ENCODE results near the gene TIGD4.
A peak's percentile ranks its signal among the peaks of the same experiment; 100 is the strongest.

The TIGD4 gene

DNA sequence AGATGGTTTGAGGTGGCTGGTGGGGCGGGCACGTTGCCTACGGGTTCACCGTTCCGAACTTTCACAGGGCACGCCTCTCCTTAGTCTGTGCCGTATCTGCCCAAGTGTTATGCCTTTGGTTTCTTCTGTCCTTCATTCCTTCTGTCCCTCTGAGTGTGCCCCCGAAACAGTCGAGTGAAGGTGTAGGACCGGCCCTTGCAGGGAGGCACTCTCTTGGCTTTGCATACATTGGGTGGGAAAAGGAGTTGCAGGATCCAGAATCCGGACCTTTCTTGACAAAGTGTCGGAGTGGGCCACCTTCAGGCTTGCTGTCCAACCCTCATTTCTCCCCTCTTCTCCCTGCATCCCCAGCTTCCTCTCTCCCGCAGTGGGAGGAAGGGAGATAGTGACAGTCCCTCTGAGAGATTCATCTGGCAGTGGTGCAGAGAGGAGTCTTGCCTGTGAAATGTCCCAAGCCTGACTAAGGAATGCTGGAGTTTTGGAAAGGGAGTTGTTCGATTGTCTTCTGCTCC is 793 bp upstream of the TIGD4 start:
- Histone ChIP-seq H3K9ac (peak overlapping the region; percentile 80), H3K79me2 (ENCODE audit: insufficient read depth, low read depth) (peaks cover 53% of the 10 kb centered on the region), H3K36me3 (ENCODE audit: insufficient read depth) (no peaks in the 10 kb centered on the region), H3K27ac (peak overlapping the region; percentile 79), H3K4me1 (ENCODE audit: low read depth, poor library complexity, severe bottlenecking) (peaks cover 35% of the 10 kb centered on the region), H3K4me3 (IDR thresholded peaks at IDR 0.05; ENCODE audit: insufficient read depth, low read depth, low read length) (no peak overlapping the region), H3K4me2 (peak overlapping the region; percentile 89), H2AFZ (ENCODE audit: low read depth) (peak overlapping the region; percentile 98), H3K27me3 (ENCODE audit: insufficient read depth, low read depth) (no peaks in the 10 kb centered on the region), H4K20me1 (ENCODE audit: insufficient read depth) (no peaks in the 10 kb centered on the region)
- TF ChIP-seq, protein P1, sequence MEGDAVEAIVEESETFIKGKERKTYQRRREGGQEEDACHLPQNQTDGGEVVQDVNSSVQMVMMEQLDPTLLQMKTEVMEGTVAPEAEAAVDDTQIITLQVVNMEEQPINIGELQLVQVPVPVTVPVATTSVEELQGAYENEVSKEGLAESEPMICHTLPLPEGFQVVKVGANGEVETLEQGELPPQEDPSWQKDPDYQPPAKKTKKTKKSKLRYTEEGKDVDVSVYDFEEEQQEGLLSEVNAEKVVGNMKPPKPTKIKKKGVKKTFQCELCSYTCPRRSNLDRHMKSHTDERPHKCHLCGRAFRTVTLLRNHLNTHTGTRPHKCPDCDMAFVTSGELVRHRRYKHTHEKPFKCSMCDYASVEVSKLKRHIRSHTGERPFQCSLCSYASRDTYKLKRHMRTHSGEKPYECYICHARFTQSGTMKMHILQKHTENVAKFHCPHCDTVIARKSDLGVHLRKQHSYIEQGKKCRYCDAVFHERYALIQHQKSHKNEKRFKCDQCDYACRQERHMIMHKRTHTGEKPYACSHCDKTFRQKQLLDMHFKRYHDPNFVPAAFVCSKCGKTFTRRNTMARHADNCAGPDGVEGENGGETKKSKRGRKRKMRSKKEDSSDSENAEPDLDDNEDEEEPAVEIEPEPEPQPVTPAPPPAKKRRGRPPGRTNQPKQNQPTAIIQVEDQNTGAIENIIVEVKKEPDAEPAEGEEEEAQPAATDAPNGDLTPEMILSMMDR (conservative IDR thresholded peaks at IDR 0.05; ENCODE audit: low read depth, low read length), result no peak

DNA sequence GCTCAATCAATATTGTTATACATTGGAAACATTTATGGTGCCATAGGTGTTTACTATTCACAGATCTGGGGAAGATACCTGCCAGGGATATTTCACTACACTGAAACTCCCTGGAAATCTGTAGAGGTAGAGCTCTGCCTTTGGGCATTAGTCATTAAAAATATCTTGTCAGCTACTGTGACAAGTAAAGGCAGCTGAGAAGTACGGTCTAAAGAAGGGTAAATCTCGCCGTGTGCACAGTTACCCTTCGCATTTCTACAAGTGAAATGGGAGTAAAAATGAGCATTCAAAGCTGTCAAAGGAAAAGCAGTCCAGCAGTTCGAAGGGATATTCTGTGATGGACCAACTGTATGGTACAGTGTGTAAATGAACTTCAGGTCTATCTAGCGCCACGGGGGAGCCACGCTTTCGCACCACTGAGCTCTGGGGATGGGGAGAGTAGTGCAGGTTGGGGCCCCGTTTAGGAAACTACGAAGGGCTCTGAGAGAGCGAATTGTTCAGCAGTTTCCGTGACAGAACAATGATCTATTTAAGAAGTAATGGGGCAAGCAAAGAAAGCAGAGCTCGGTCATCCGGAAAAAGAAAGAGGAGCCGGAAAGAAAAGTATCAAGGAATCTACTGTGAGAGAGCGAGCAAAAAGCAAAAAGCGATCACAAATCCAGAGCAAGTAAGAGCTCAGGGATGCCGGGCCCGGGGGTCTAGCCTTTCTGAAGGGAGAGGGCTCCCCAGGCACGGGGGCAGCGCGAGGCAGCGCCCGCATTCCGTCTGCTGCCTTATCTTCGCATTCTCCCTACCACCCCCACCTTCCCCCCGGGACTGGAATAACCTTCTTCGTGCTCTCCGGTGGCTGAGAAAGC is 646 bp downstream of the TIGD4 start:
- TF ChIP-seq, protein P1 (conservative IDR thresholded peaks at IDR 0.05; ENCODE audit: low read depth, low read length), result no peak; the same call in 1 of the 2 replicates
- Histone ChIP-seq H3K27me3 (ENCODE audit: insufficient read depth, low read depth) (no peaks in the 10 kb centered on the region), H3K27ac (peak overlapping the region; percentile 79), H3K79me2 (ENCODE audit: insufficient read depth, low read depth) (peaks cover 42% of the 10 kb centered on the region), H3K4me1 (ENCODE audit: low read depth, poor library complexity, severe bottlenecking) (peaks cover 34% of the 10 kb centered on the region), H3K4me3 (IDR thresholded peaks at IDR 0.05; ENCODE audit: insufficient read depth, low read depth, low read length) (no peak overlapping the region), H4K20me1 (ENCODE audit: insufficient read depth) (no peaks in the 10 kb centered on the region), H3K36me3 (ENCODE audit: insufficient read depth) (no peaks in the 10 kb centered on the region), H3K9ac (peak overlapping the region; percentile 80), H3K4me2 (peak overlapping the region; percentile 92), H2AFZ (ENCODE audit: low read depth) (peak overlapping the region; percentile 98)

DNA sequence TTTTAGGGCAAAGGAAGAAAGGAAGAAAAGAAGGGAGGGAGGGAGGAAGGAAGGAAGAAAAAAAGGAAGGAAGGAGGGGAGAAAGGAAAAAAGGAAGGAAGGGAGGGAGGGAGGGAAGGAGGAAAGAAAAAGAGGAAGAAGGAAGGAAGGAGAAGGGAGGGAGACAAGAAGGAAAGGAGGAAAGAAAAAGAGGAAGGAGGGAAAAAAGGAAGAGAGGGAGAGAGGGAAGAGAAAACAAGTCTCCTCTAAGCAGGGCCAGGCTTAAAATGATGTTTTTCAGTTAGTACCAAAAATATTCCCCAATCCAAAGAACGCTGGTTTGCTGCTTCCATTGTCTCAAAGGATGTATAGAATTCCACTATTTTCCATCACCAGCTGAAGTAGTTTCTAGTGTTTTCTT is 2.0 kb downstream of the TIGD4 start:
- H4K20me1 ChIP-seq (ENCODE audit: insufficient read depth), result no peaks in the 10 kb centered on the region
- no peak overlapping the region for H3K9ac ChIP-seq
- no peaks in the 10 kb centered on the region for H3K36me3 ChIP-seq (ENCODE audit: insufficient read depth)
- no peaks in the 10 kb centered on the region for H3K27me3 ChIP-seq (ENCODE audit: insufficient read depth, low read depth)
- H3K79me2 ChIP-seq (ENCODE audit: insufficient read depth, low read depth), result peaks cover 28% of the 10 kb centered on the region
- H3K27ac ChIP-seq, result no peak overlapping the region
- no peak overlapping the region for H2AFZ ChIP-seq (ENCODE audit: low read depth)
- H3K4me3 ChIP-seq (IDR thresholded peaks at IDR 0.05; ENCODE audit: insufficient read depth, low read depth, low read length), result no peak overlapping the region
- peaks cover 31% of the 10 kb centered on the region for H3K4me1 ChIP-seq (ENCODE audit: low read depth, poor library complexity, severe bottlenecking)
- TF ChIP-seq, protein P1 (conservative IDR thresholded peaks at IDR 0.05; ENCODE audit: low read depth, low read length), result no peak
- peak overlapping the region; percentile 92; the same call in 1 of the 2 replicates for H3K4me2 ChIP-seq

DNA sequence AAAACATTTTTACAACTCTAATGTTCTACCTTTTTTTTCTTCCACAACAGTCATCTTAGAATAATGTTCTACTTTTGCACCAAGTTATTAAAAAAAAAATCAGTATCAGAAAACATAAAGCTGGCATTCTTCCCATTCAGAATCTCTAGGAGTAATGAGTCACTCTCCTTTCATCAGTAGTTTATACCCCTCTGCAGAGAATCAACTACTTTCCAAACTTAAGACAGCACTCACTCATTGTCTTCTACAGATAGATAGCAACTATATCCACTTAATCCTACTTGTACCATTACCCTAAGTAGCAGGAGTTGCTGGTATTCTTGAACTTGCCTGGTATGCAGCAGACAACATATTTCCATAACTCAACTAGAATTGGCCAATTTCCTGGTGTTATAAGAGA is 3.2 kb downstream of the TIGD4 start:
- Histone ChIP-seq H4K20me1 (ENCODE audit: insufficient read depth) (no peaks in the 10 kb centered on the region), H3K27me3 (ENCODE audit: insufficient read depth, low read depth) (no peaks in the 10 kb centered on the region), H3K27ac (no peak overlapping the region), H3K79me2 (ENCODE audit: insufficient read depth, low read depth) (peaks cover 16% of the 10 kb centered on the region), H2AFZ (ENCODE audit: low read depth) (no peak overlapping the region), H3K9ac (no peak overlapping the region), H3K4me1 (ENCODE audit: low read depth, poor library complexity, severe bottlenecking) (peaks cover 19% of the 10 kb centered on the region), H3K4me2 (no peak overlapping the region), H3K4me3 (IDR thresholded peaks at IDR 0.05; ENCODE audit: insufficient read depth, low read depth, low read length) (no peak overlapping the region), H3K36me3 (ENCODE audit: insufficient read depth) (no peaks in the 10 kb centered on the region)
- TF ChIP-seq, protein P1 (conservative IDR thresholded peaks at IDR 0.05; ENCODE audit: low read depth, low read length), result no peak

All from KMS-11 (cell line).